PFSK-1 (cell line): ENCODE results near the gene C11orf21.

Source experiments
- FOXP2 ChIP-seq: optimal IDR thresholded peaks from 2 replicates; pipeline ENCODE3; 2011; ENCODE audit warnings: borderline replicate concordance, control low read depth, inconsistent platforms; ENCODE audit not compliant: insufficient read depth; ENCODE audit errors: extremely low read length, extremely low read depth
- POLR2AphosphoS5 ChIP-seq: IDR thresholded peaks from 2 replicates; pipeline ENCODE4 v1.6.1; 2012; ENCODE audit warnings: low read depth, mild to moderate bottlenecking, control low read depth, low read length, moderate library complexity
- REST ChIP-seq, 2 experiments: IDR thresholded peaks; 2 replicates each; pipeline versions ENCODE4 v1.6.1 to v1.8.0; 2011 to 2012; ENCODE audit warnings: low read depth in 2 of 2, low read length in 2 of 2, control low read depth in 1 of 2, inconsistent platforms in 1 of 2, mild to moderate bottlenecking in 1 of 2, moderate library complexity in 1 of 2; ENCODE audit not compliant: insufficient read depth in 1 of 2
- SIN3A ChIP-seq: IDR thresholded peaks from 2 replicates; pipeline ENCODE4 v1.6.1; 2012; ENCODE audit warnings: mild to moderate bottlenecking, low read length, moderate library complexity, borderline replicate concordance; ENCODE audit not compliant: insufficient read depth
- TAF1 ChIP-seq: IDR thresholded peaks from 2 replicates; pipeline ENCODE4 v1.6.1; 2012; ENCODE audit warnings: low read length, control low read depth, borderline replicate concordance; ENCODE audit not compliant: insufficient read depth

The C11orf21 gene

GRCh38 chr11:2316963-2317244 is 15.2 kb upstream of the C11orf21 start:
- TF ChIP-seq FOXP2 (no peak), SIN3A (no peak), REST (IDR thresholded peaks at IDR 0.05; ENCODE audit: insufficient read depth in 1 of 2, low read depth in 2 of 2, low read length in 2 of 2) (no peak), TAF1 (no peak), POLR2AphosphoS5 (no peak)

GRCh38 chr11:2316169-2316962 is 14.6 kb upstream of the C11orf21 start:
- TF ChIP-seq FOXP2: no peak
- TF ChIP-seq POLR2AphosphoS5: no peak
- no peak for TF ChIP-seq SIN3A
- no peak for TF ChIP-seq TAF1
- TF ChIP-seq REST (IDR thresholded peaks at IDR 0.05; ENCODE audit: insufficient read depth in 1 of 2, low read depth in 2 of 2, low read length in 2 of 2): no peak

GRCh38 chr11:2315395-2316168 is 13.9 kb upstream of the C11orf21 start:
- TF ChIP-seq SIN3A: no peak
- no peak for TF ChIP-seq FOXP2
- no peak for TF ChIP-seq REST (IDR thresholded peaks at IDR 0.05; ENCODE audit: insufficient read depth in 1 of 2, low read depth in 2 of 2, low read length in 2 of 2)
- no peak for TF ChIP-seq POLR2AphosphoS5
- no peak for TF ChIP-seq TAF1

- no peak for TF ChIP-seq REST (IDR thresholded peaks at IDR 0.05; ENCODE audit: insufficient read depth in 1 of 2, low read depth in 2 of 2, low read length in 2 of 2)
- no peak for TF ChIP-seq POLR2AphosphoS5
Observed at GRCh38 chr11:2314525-2315394, 13.0 kb upstream of the C11orf21 start.
